ENCODE results near the gene LGALS9C. TPM values are rescaled to one million over a fixed set of nuclear protein-coding genes. Genes with fewer than 3 reads are reported as not detected.

LGALS9C gene
- total RNA-seq, 1 donor from 2014 or later, result not detected

Other genes with a start within 250 kb of the LGALS9C start
- 212 and 214 TPM in 2 replicates for gene FLII, start 218.1 kb upstream of the LGALS9C start, total RNA-seq
- 10.8 and 15.3 TPM in 2 replicates for gene MIEF2, start 216.1 kb upstream of the LGALS9C start, total RNA-seq
- gene TOP3A, start 161.8 kb upstream of the LGALS9C start, total RNA-seq, result 41.5 and 44.8 TPM in 2 replicates
- 19.8 and 21.2 TPM in 2 replicates for gene SMCR8, start 161.5 kb upstream of the LGALS9C start, total RNA-seq
- 5.4 and 5.8 TPM in 2 replicates for gene SHMT1, start 113.2 kb upstream of the LGALS9C start, total RNA-seq
- gene EVPLL, start 99.0 kb upstream of the LGALS9C start, total RNA-seq, result not detected in 2 replicates
- gene TBC1D28, start 167.6 kb downstream of the LGALS9C start, total RNA-seq, result not detected in 2 replicates
- gene FOXO3B, start 205.5 kb downstream of the LGALS9C start, total RNA-seq, result 8.0 and 9.6 TPM in 2 replicates

Measured in osteocyte (in vitro differentiated cells).